H4 (cell line): Measurements from ENCODE around the gene KRTAP10-8. TPM values are rescaled to one million over a fixed set of nuclear protein-coding genes. Genes with fewer than 3 reads are reported as not detected.
"Not testable (repeated sequence)": the region's sequence is repeated elsewhere in the genome, so short reads cannot be mapped to it uniquely, and the experiment has no call there.

Experiments
- DNase-seq: peaks from one replicate; pipeline ENCODE4 v3.0.0-alpha.2; 2015; ENCODE audit warnings: low spot score
- total RNA-seq: library from RNA; depleted of rRNA; stranded (reverse); fragments of >200 nt; shearing (Covaris generic); gene quantifications from 2 replicates; pipeline ENCODE4 v1.2.3, GENCODE V29; 2014

The KRTAP10-8 gene
- total RNA-seq, 1 experiment from 2014 or later: not detected

DNA sequence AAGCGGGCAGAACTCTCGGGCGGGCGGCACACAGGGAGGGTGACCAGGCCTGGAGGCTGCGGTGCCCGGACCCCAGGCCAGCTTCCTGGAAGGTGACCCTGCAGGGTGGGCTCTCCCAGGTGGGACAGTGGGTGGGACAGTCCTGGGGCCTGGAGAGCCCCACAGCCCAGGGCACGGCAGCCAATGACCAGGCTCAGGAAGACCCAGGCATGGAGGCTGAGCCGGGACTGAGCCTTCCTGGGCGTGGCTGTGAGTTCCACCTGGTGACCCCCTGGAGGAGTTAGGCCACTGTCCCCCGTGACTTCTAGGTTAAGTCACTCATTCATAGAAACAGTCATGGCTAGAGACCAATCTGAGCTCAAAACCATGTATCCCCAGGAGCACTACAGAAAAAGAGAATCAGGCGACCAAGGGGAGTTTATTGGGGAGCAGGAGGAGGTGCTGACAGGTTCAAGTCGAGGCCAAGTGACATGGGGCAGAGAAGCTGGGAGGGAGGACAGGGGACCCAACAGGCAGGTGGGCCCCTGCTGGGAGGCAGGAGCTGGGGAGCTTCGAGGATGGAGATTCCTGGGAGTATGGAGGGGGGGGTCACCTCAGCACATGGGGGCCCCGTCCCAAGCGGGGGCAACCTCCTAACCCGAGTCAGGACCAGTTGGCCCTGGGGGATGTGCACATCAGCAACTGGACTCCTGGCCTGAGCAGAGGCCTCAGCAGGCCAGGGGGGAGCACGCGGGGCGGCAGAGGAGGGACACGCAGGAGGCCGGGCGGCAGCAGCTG is 32.6 kb upstream of the KRTAP10-8 start:
- DNase-seq: no peak

DNA sequence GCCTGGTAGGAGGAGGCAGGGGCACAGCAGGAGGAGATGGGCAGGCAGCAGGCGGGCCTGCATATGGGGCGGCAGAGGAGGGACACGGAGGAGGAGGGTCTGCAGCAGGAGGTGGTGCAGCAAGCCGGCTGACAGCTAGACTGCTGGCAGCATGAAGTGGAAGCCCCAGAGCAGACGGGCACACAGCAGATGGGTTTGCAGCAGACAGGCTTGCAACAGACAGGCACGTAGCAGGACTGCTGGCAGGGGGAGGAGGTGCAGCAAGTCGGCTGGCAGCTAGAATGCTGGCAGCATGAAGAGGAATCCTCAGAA is 32.1 kb upstream of the KRTAP10-8 start:
- DNase-seq: no peak

DNA sequence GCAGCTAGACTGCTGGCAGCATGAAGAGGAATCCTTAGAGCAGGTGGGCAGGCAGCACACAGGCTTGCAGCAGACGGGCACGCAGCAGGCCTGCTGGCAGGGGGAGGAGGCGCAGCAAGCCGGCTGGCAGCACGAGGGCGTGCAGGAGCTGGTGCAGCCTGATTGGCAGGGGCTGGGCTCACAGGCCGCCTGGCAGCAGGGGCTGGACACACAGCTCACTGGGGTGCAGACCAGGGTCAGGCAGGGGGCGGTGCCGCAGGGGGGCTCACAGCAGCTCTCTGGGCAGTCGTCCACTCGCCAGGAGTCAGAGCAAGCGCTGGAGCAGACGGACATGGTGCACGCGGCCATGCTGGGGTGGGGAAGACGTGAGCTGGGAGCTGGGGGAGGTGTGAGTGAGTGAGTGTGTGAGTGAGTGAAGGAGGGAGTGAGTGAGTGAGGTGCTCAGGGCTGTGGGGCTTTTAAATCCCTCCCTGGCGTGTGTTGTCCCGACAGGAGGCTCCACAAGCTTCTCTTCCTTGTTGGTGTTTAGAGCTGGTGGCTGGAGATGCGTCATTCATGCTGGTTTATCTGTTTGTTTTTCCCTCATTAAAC is 31.6 kb upstream of the KRTAP10-8 start, which contains the start of gene KRTAP10-5:
Gene KRTAP10-5 (minus strand): TSS at position 374 of the 591 bp plus-strand sequence. CDS start 26 bp downstream, at position 348.
- DNase-seq: not testable (repeated sequence)

DNA sequence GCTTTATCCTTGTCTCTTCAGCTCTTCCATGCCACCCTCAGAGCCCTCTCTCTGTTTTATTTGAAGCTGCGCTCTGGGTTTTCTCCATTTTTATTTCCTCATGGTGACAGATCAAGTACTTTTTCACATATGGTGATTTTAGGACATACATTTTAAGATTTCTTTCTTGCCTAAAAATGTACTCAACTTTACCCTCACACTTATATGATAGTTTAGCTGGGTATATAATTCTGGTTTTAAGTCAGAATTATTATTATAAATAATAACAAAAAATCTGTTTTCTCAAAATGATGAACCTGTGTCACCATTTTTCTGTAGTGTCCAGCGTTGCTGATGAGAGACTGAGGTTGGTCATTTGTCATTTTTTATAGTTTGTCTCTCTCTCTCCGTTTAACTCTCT is 30.7 kb upstream of the KRTAP10-8 start:
- DNase-seq: no peak

DNA sequence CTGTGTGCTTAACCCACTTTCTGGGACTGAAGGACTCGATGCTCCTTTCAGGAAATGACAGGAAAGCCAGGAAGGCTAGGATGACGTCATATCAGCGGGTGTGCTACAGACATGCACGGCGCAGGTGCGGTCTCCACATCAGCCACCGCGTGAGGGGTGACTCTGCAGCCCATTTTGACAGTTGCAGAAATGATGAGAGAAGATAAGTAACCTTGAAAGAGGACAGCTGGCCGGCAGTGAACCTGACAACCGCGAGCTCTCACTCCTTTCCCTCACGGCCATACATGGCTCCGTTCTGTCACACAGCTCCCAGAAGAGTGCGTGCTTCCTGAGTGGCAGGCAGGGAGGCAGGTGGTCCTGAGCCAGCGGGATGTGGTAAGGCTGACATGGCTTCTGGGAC is 29.8 kb upstream of the KRTAP10-8 start:
- DNase-seq: no peak

DNA sequence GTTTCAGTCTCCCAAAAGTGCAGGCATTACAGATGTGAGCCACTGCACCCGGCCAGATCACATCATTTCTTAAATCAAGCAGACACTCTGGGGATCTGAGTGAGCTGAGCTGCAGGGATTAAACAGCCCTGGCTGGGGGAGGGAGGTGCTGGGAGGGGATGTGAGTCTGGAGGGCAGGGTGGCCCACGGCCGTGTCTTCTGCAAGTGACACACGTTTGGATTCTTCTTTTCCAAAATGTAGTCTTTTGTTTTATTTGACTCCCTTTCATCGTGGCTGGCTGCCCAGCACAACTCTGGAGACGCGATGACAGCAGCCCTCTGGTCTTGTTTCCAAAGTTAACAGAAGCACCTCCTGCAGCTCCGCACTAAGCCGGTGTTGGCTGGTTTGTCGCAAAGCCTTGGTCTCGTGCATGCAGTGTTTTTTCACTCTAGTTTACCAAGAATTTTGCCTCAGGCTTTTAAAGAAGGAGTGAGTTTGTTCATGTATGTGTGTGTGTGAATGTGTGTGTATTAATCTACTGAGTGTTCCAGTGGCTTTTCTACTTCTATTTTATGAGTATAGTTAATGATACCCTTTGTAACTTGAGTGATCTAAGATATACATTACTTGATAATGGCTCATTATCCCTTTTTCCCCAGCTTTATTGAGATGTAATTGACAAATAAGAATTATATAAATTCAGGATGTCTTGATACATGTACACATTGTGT is 28.6 kb upstream of the KRTAP10-8 start:
- no peak for DNase-seq

DNA sequence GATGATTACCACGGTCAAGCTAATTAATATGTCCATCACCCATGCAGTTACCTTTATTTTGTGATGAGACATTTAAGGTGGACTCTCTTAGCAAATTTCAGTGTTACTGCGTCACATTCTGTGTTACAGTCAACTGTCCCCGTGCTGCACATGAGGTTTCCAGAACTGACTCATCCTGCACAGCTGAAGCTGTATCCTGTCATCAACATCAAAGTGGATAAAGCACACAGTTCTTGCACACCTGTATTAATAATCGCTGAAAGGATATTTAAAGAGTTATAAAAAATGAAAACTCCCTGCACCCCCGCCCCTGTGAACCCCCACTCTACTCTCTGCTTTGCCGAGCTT is 28.1 kb upstream of the KRTAP10-8 start:
- DNase-seq: no peak

DNA sequence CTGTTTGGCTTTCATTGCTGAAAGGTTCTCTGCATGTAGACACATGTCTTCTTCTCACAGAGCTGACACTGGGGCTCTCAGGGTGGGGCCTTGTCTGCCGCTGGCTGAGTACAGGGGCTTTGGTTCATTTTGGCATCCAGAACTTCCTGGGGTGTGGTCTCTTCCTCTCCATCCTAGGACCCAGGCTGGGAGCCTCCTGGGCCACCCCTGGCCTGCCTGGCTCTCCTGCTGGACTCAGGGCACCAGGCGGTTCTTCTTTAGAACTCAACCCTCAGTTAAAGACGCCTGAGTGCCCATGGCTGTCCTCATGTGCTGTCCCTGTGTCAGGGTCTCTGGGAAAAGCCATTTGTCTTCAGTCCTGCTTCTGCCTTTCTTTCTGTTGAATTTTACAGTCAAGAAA is 26.0 kb upstream of the KRTAP10-8 start:
- DNase-seq: no peak

DNA sequence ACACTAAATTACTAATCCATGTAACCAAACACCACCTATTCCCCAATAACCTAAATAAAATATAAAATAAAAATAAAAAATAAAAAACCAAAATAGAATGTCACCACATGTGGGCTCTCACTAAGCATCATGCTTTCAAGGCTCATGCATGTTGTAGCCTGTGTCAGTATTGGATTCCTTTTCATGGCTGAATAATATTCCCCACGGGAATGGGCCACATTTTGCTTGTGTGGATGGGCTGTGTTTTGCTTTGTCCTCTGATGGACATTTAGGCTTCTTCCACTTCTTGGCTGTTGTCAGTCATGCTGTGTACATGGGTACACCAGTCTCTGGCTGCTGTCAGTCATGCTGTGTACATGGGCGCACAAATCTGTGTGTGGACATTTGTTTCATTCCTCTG is 22.8 kb upstream of the KRTAP10-8 start:
- no peak for DNase-seq

DNA sequence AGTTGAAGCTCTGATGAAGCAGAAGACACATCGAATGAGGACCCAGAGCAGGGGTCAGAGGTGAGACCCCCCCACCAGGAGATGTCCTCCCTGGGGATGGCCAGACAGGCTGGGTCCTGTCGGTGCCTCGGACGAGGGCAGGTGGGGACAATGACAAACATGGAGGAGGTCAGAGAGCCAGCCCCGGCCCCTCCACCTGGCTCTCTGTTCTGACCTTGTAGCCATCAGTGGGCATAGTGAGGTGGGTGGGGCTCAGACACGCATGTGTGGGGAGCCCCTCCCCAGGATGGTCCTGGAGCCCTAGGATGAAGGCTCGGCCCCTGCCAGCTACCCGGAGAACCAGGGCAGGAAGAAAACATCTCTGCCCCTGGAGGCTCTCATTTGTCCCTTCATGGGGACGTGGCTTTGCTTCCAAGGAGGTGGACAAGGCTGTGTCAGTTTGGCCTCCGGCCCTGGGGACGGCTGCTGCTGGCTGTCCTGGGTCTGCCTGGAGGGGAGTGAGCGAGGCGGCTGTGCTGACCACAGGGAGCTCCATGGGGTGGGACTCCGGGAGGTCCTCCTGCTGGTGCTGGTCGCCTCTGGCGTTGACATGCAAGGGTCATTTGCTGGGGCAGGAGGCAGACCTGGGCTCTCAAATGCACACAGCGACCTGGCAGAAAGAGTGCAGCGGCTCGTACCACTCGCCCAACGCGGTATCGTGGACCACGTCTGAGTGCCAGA is 22.1 kb upstream of the KRTAP10-8 start:
- no peak for DNase-seq

DNA sequence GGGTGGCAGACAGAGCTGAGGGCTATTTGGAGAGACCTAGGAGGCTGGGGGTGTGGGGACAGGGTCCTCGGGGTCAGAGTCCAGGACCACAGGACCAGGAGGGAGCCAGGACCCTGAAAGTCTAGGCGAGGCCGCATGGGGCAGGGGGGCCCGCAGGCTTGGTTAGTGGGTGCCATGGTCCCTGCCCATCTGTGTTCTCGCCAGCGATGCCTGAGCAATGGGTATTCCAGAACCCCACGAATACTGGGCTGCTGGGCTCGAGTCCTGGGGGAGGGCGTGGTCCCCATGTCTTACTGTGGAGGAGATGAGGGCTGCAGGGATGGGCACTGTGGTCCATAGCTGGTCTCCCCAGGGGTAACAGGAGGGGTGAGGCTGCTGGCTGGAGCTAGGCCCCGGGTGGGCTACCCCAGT is 21.6 kb upstream of the KRTAP10-8 start:
- no peak for DNase-seq

DNA sequence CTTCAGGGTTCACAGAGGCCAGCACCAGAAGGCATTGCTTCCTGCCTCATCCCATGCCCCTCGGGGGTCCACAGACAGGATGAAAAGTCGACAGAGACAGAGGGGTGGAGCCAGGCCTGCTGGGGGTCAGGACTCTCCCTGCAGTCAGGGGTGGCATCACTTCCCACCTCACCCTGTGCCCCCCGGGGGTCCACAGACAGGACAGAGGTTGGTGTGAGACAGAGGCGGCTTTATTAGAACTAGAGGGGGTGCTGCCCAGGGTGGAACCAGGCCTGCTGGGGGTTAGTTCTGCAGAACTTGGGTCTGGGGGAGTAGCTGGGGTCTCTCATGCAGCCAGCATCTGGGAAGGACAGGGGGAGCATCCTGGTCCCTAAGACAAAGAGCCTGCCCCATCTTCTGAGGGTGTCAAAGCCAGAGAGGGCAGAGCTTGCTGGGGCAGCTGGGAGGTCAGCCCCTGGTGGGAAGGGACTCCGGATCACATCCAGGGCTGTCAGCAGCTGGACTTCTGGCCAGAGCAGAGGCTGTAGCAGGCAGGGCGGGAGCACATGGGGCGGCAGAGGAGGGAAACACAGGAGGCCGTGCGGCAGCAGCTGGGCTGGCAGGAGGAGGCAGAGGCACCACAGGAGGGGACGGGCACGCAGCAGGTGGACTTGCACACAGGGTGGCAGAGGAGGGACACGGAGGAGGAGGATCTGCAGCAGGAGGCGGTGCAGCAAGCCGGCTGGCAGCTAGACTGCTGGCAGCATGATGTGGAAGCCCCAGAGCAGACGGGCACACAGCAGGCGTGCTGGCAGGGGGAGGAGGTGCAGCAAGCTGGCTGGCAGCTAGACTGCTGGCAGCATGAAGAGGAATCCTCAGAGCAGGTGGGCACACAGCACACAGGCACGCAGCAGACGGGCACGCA is 20.7 kb upstream of the KRTAP10-8 start:
- not testable (repeated sequence) for DNase-seq

DNA sequence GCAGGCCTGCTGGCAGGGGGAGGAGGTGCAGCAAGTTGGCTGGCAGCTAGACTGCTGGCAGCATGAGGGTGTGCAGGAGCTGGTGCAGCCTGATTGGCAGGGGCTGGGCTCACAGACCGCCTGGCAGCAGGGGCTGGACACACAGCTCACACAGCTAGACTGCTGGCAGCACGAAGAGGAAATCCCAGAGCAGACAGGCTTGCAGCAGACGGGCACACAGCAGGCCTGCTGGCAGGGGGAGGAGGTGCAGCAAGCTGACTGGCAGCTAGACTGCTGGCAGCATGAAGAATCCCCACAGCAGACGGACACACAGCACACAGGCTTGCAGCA is 20.1 kb upstream of the KRTAP10-8 start:
- DNase-seq: not testable (repeated sequence)

DNA sequence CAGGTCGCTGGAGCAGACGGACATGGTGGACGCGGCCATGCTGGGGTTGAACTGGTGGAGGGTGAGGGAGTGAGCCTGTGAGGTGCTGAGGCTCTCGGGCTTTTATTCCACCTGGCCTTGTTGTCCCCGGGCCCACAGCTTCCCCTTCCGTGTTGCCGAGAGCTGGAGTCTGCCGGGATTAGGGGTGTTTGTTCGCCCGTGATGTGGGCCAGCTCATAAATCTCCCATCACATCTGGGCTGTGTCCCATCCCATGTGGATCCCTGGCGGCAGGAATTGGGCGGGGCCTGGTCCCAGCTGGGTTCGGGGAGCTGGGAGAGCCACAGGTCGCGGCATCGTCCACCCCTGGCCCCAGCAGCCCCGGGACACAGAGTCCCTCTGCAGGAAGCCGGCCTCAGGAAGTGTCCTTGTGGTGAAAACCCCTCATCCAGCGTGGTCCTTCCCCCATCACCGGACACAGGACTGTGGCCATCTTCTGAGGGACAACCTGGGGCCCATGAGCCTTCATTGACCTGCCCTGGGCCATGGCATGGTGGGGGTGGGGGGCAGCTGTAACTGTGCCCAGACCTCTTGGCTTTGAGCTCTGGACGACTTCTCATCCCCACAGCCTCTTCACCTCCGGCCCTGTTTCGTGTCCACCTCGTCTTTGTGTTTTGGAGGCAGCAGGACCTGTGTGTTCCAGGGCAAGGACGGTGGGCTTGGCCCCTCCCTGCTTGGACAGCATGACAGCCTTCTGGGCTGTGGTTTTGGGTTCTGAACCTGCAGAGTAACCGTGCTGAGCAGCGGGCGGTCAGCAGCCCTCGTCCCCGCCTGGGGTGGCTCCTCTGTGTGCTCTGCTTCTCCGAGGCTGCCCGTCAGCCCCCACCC is 19.2 kb upstream of the KRTAP10-8 start, which contains the start of gene KRTAP10-6:
Gene KRTAP10-6 (minus strand): TSS at position 60 of the 866 bp plus-strand sequence. CDS start 21 bp downstream, at position 39.
- DNase-seq: no peak

DNA sequence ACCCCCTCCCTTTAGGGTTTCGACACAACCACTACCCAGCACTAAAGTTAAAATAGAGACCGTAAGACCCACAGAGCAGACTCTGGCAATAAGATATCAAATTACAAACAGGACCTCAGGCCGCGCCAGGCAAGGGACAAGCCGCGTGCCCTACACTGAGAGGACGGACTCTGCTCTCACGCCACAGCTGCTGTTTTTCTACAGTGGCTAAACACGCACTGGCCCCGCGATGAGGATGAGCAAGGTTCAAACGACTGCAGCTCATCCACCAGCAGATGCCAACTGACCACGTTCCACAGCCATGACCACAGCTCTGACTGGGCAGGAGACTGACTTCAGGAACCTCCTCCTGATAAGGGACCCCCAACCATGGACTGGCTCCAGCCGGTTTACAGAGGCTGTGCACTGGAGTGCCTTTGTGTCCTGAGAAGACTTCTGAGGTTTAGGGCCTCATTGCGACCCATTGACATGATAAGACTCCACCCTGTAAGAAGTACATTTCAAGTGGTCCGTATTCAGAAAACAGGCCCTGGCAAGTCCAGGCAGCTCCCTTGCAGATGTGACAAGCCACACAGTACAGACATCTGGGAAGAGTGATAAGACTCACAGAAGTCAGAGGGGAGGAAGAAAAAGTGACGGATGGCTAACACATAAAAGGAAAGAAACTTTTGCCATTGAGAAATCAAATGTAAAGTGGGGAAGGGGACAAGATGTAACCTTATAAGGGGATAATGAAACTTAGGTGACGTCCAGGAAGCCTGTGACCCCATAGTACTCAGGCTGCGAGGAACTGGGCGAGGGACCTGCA is 18.1 kb upstream of the KRTAP10-8 start:
- DNase-seq: no peak

DNA sequence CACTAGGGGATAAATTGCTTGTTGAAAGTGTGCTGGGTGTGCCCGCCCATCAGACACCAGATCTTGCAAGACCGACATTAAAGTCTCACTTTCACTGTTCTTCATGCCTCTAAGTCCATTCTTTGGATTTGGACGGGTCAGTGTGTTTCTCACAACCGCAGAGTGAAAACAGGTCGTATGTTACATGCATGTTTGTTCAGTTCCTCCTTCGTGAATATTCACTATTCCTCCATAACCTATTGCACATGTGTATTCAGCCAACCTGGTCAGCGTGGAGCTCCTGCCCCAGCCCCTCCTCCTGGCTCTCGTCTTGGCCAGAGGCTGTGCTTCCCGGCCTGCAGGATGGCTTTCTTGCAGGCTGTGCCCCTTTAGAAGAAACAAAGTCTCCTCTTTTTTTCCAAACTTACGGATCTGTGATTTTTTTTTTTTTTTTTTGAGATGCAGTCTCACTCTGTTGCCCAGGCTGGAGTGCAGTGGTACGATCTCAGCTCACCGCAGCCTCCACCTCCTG is 17.4 kb upstream of the KRTAP10-8 start:
- DNase-seq: no peak

DNA sequence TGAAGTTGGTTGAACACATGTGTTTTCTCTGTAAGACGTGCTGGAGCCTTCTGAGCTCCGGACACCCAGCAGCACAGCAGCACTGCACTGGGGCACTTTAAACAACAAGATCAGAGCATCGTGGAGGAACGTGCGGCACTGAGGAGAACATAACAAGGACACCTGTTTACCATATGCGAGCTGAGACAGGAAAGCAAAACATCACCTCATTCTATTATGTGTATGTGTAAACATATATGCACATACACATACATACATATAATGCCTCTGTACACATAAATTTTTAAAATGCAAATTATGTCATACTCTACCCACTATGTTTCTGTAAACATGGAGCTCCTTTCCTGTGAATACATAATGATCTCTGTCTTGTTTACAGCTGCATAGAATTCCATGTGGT is 16.4 kb upstream of the KRTAP10-8 start:
- no peak for DNase-seq

DNA sequence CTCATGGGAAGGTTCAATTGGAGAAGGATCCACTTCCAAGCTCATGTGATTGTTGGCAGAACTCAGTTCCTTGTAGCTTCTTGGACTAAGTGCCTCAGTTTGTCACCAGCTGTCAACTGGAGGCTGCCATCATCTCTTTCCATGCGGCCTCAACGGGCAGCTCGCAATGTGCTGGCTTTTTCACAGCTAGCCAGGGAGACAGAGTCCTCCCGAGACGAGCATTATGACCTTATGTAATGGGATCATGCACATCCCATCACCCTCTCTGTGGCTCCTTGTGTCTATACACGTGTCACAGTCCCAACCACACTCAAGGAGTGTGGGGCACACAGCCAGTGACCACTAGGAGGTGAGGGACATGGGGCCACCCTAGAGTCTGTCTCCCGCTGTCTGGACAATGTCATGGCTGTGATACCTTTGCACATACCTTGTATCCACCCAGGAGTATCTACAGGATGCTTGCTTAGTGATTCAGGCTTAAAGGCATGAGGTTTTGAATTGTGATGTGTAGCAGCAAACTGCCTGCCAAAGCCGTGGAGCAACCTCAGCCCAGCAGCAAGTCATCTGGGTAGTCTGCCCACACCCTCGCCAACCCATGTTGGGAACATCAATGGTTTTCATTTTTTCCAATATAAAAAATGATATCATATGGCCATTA is 15.7 kb upstream of the KRTAP10-8 start:
- no peak for DNase-seq

DNA sequence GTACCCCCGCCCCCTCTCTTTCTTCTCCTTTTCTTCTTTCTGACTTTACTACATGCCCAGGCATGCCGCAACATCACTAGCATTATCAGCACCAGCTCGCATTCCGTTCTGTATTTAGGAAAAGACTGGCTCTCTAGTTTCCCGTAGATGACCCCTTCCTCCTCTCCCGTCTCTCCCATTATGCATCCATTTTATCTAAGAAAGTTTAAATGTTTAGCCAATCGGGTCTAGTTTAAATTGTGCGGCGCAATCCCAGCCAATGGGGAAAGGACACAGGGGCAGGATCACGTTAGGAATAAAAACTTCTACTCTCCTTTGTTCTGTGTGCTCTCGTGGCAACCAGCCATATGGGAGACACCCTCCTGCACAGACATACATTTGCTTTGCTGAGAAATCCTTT is 13.8 kb upstream of the KRTAP10-8 start:
- no peak for DNase-seq
